Measurements from ENCODE around the gene DNPEP. TPM values are rescaled to one million over a fixed set of nuclear protein-coding genes. Genes with fewer than 3 reads are reported as not detected.

Gene DNPEP
- total and polyA plus RNA-seq, 2 of the 8 experiments (the other 6 are each of a cell fraction or from before 2014, with no cell fraction given), result 59.8 to 109 TPM

- no peak overlapping the region for H3K4me2 ChIP-seq (ENCODE audit: insufficient read depth in 1 of 2, low read depth in 2 of 2, low read length in 2 of 2)
- ChIA-PET POLR2A (ENCODE audit: partially characterized antibody) (no interaction called here), CTCF (ENCODE audit: partially characterized antibody) (interaction anchor here (0.9 to 13.0 kb wide), 9 partner anchors 9 to 127 kb away, joined by 3 to 407 read pairs (median 73); partner anchors contain the start of genes DES, DNPEP and SPEG)
- H2BK12ac ChIP-seq (ENCODE audit: low read depth, low read length), result no peak overlapping the region
- WGBS, 2 experiments (ENCODE audit: extremely low coverage in 1 of 2, insufficient coverage in 1 of 2, insufficient read length in 1 of 2, insufficient replicate concordance in 2 of 2, low coverage in 1 of 2, low lambda C conversion rate in 2 of 2, missing lambda C conversion rate in 1 of 2), result 79% methylated on average over 14 of the region's 14 CpGs; no CpG with 5 or more reads in 1 of the 2 experiments
- H4K5ac ChIP-seq (ENCODE audit: insufficient read length, low read depth, low read length), result no peak overlapping the region
- TF ChIP-seq HDAC2 (IDR thresholded peaks at IDR 0.05; ENCODE audit: borderline replicate concordance in 1 of 2, low read depth in 2 of 2, low read length in 2 of 2) (no peak), CEBPB (IDR thresholded peaks at IDR 0.05; ENCODE audit: low read depth, low read length) (no peak), TAF1 (IDR thresholded peaks at IDR 0.05; ENCODE audit: low read depth, low read length) (no peak), E2F6 (IDR thresholded peaks at IDR 0.05) (no peak), BCL11A (IDR thresholded peaks at IDR 0.05; ENCODE audit: low read depth in 2 of 2, low read length in 2 of 2) (no peak), PHF8 (conservative IDR thresholded peaks at IDR 0.05; ENCODE audit: low read depth, low read length) (no peak), RAD21 (IDR thresholded peaks at IDR 0.05 in 1 of 2, conservative IDR thresholded peaks at IDR 0.05 in 1 of 2; ENCODE audit: low read depth in 2 of 2, low read length in 2 of 2) (no peak), NANOG (IDR thresholded peaks at IDR 0.05; ENCODE audit: insufficient read depth, low read depth, low read length, poor library complexity, severe bottlenecking) (no peak), CBX5 (IDR thresholded peaks at IDR 0.05; ENCODE audit: low read depth, low read length) (no peak)
- H3K9me3 ChIP-seq (ENCODE audit: insufficient read depth in 2 of 2, low read depth in 1 of 2, low read length in 1 of 2), result no peaks in the 10 kb centered on the region
- 0 out of 2 replicates have a peak overlapping the region, but pooled peaks have one; percentile 34 for H2BK20ac ChIP-seq (ENCODE audit: low read length)
- FAIRE-seq, result no peak
- DNase-seq (ENCODE audit: low read depth in 1 of 2, low spot score in 2 of 2), result no peak
- no peaks in the 10 kb centered on the region; a peak in 1 of 7 replicates for H3K27me3 ChIP-seq (replicated peaks in 1 of 4; ENCODE audit: control insufficient read depth in 3 of 4, extremely low read depth in 1 of 4, insufficient read depth in 3 of 4, low read length in 3 of 4)
- H2AK5ac ChIP-seq (ENCODE audit: low read depth, low read length), result no peak overlapping the region
- H4K91ac ChIP-seq (replicated peaks; ENCODE audit: insufficient read length, low read length), result no peak overlapping the region
- H3K18ac ChIP-seq (ENCODE audit: extremely low read depth, low read length), result no peak overlapping the region
- H3K56ac ChIP-seq (replicated peaks; ENCODE audit: insufficient read length, low read depth, low read length), result no peak overlapping the region
- no peak overlapping the region for H3K27ac ChIP-seq (ENCODE audit: low read depth, low read length)
- H2BK5ac ChIP-seq (ENCODE audit: low read depth, low read length), result no peak overlapping the region
- no peak overlapping the region for H3K4ac ChIP-seq (replicated peaks; ENCODE audit: insufficient read length, low read depth, low read length)
- H3K4me1 ChIP-seq (replicated peaks in 1 of 4; ENCODE audit: control insufficient read depth in 3 of 4, insufficient read depth in 4 of 4, low read length in 3 of 4), result peaks cover 3 to 19% (median 7%) of the 10 kb centered on the region in 4 experiments; a peak in 6 of 7 replicates
- H3K23ac ChIP-seq (ENCODE audit: insufficient read length), result no peak overlapping the region
- H2BK15ac ChIP-seq (ENCODE audit: low read length), result no peak overlapping the region
- no peaks in the 10 kb centered on the region for H3K79me1 ChIP-seq (ENCODE audit: low read depth, low read length)
- no peak overlapping the region for H3K4me3 ChIP-seq (ENCODE audit: extremely low read depth in 1 of 4, insufficient read depth in 2 of 4, low read depth in 3 of 4, low read length in 4 of 4)
- H4K8ac ChIP-seq (ENCODE audit: extremely low read depth, insufficient read depth, low read length), result no peak overlapping the region; the same call in 1 of the 2 replicates
- no peak overlapping the region for H2BK120ac ChIP-seq (replicated peaks; ENCODE audit: low read depth, low read length)
- H3K9ac ChIP-seq (replicated peaks in 1 of 4; ENCODE audit: extremely low read depth in 1 of 4, low read depth in 3 of 4, low read length in 3 of 4), result no peak overlapping the region
- H2AFZ ChIP-seq (ENCODE audit: low read length), result no peak overlapping the region
- no peaks in the 10 kb centered on the region for H4K20me1 ChIP-seq (replicated peaks in 1 of 2; ENCODE audit: control insufficient read depth in 1 of 2, insufficient read depth in 2 of 2, low read length in 2 of 2)
- no peaks in the 10 kb centered on the region for H3K23me2 ChIP-seq (ENCODE audit: low read depth, low read length)
- H3K36me3 ChIP-seq (ENCODE audit: control insufficient read depth in 2 of 4, insufficient read depth in 4 of 4, low read length in 3 of 4), result no peaks in the 10 kb centered on the region
- H3K14ac ChIP-seq (ENCODE audit: insufficient read length), result no peak overlapping the region
- no peaks in the 10 kb centered on the region for H3K79me2 ChIP-seq (ENCODE audit: control insufficient read depth in 1 of 2, insufficient read depth in 2 of 2, low read length in 2 of 2)
These were observed 12.2 kb upstream of the DNPEP start for GRCh38 chr2:219399716-219400478.

Measured in H1 (cell line).